HepG2 (cell line): ENCODE results near the gene MRPL50. TPM values are rescaled to one million over a fixed set of nuclear protein-coding genes. Genes with fewer than 3 reads are reported as not detected.

Source experiments
- BCL3 ChIP-seq: sonication (generic); formaldehyde crosslinking; IDR thresholded peaks from 2 replicates; pipeline ENCODE4 v1.5.1; 2020; ENCODE audit warnings: mild to moderate bottlenecking, missing genetic modification reagents, moderate library complexity
- DMTF1 ChIP-seq: sonication (generic); formaldehyde crosslinking; IDR thresholded peaks from 2 replicates; pipeline ENCODE4 v1.4.0; 2020; ENCODE audit warnings: mild to moderate bottlenecking, missing genetic modification reagents
- GATA4 ChIP-seq: sonication (generic); IDR thresholded peaks from 2 replicates; pipeline ENCODE4 v1.6.1; 2016; ENCODE audit warnings: antibody characterized with exemption, low read depth, borderline replicate concordance
- MBD4 ChIP-seq: IDR thresholded peaks from 2 replicates; pipeline ENCODE4 v1.6.1; 2012; ENCODE audit warnings: low read length, inconsistent platforms, borderline replicate concordance
- MEIS1 ChIP-seq: sonication (generic); formaldehyde crosslinking; IDR thresholded peaks from 2 replicates; pipeline ENCODE4 v1.9.0; 2021; ENCODE audit warnings: mild to moderate bottlenecking, missing genetic modification reagents, moderate library complexity, borderline replicate concordance
- MYNN ChIP-seq: sonication (generic); formaldehyde crosslinking; IDR thresholded peaks from 2 replicates; pipeline ENCODE4 v1.4.0; 2020; ENCODE audit warnings: mild to moderate bottlenecking, low read depth, missing genetic modification reagents
- NKX3-1 ChIP-seq: sonication (generic); formaldehyde crosslinking; IDR thresholded peaks from 2 replicates; pipeline ENCODE4 v1.5.0; 2020; ENCODE audit warnings: missing genetic modification reagents
- PAF1 ChIP-seq: IDR thresholded peaks from 2 replicates; pipeline ENCODE4 v1.6.1; 2016; ENCODE audit warnings: missing genetic modification reagents, missing compliant biosample characterization
- PRDM4 ChIP-seq: sonication (generic); formaldehyde crosslinking; IDR thresholded peaks from 2 replicates; pipeline ENCODE4 v1.9.0; 2021; ENCODE audit warnings: missing genetic modification reagents, borderline replicate concordance
- RORA ChIP-seq: sonication (generic); formaldehyde crosslinking; IDR thresholded peaks from 2 replicates; pipeline ENCODE4 v1.5.0; 2020; ENCODE audit warnings: mild to moderate bottlenecking, missing genetic modification reagents, moderate library complexity
- SOX5 ChIP-seq: IDR thresholded peaks from 2 replicates; pipeline ENCODE4 v1.6.1; 2016; ENCODE audit warnings: borderline replicate concordance
- TFDP2 ChIP-seq: sonication (generic); formaldehyde crosslinking; IDR thresholded peaks from 2 replicates; pipeline ENCODE4 v1.4.0; 2020; ENCODE audit warnings: missing genetic modification reagents
- WIZ ChIP-seq: sonication (generic); formaldehyde crosslinking; IDR thresholded peaks from 2 replicates; pipeline ENCODE4 v1.5.1; 2020; ENCODE audit warnings: mild to moderate bottlenecking, missing genetic modification reagents
- ZFP1 ChIP-seq: IDR thresholded peaks from 2 replicates; pipeline ENCODE4 v1.6.1; 2016
- ZNF18 ChIP-seq: sonication (generic); formaldehyde crosslinking; IDR thresholded peaks from 2 replicates; pipeline ENCODE4 v1.8.0; 2022; ENCODE audit warnings: mild to moderate bottlenecking, missing genetic modification reagents; ENCODE audit not compliant: insufficient replicate concordance
- ZNF264 ChIP-seq: sonication (generic); formaldehyde crosslinking; IDR thresholded peaks from 2 replicates; pipeline ENCODE4 v1.4.0; 2020; ENCODE audit warnings: missing genetic modification reagents
- ZNF430 ChIP-seq: sonication (generic); formaldehyde crosslinking; IDR thresholded peaks from 2 replicates; pipeline ENCODE4 v1.9.0; 2021; ENCODE audit warnings: mild to moderate bottlenecking, missing genetic modification reagents
- ZNF460 ChIP-seq: sonication (generic); formaldehyde crosslinking; IDR thresholded peaks from 2 replicates; pipeline ENCODE4 v1.5.1; 2020; ENCODE audit warnings: missing genetic modification reagents, mild to moderate bottlenecking, borderline replicate concordance
- ZNF567 ChIP-seq: sonication (generic); formaldehyde crosslinking; IDR thresholded peaks from 2 replicates; pipeline ENCODE4 v1.8.1; 2023; ENCODE audit warnings: mild to moderate bottlenecking, missing genetic modification reagents, borderline replicate concordance
- ZNF781 ChIP-seq: sonication (generic); formaldehyde crosslinking; IDR thresholded peaks from 2 replicates; pipeline ENCODE4 v1.5.1; 2020; ENCODE audit warnings: borderline replicate concordance, mild to moderate bottlenecking, missing genetic modification reagents; ENCODE audit errors: not compliant biosample characterization
- ZNF883 ChIP-seq: sonication (generic); formaldehyde crosslinking; IDR thresholded peaks from 2 replicates; pipeline ENCODE4 v1.5.1; 2020; ENCODE audit warnings: mild to moderate bottlenecking, missing genetic modification reagents; ENCODE audit errors: not compliant biosample characterization
- polyA plus RNA-seq, 8 experiments: library from polyadenylated mRNA; depleted of rRNA in 3 of 8; stranded (reverse) in 7 of 8; unstranded in 1 of 8; fragments of >200 nt; fragmentation: Illumina TruSeq in 4 of 8; extraction: Trizol in 4 of 8; gene quantifications; 2 replicates each; pipeline versions ENCODE4 v1.2.1 to v1.2.3, GENCODE V29; 2011 to 2016; ENCODE audit warnings: low read depth in 4 of 8, missing spikeins in 1 of 8, mixed read lengths in 1 of 8; ENCODE audit not compliant: insufficient read depth in 1 of 8
- total RNA-seq, 5 experiments: library from RNA; depleted of rRNA; stranded (reverse); fragments of >200 nt; fragmentation: Illumina TruSeq; extraction: Trizol; gene quantifications; 2 replicates each; pipeline ENCODE4 v1.2.3, GENCODE V29; 2016; ENCODE audit warnings: low read depth in 1 of 5

Gene MRPL50
- total and polyA plus RNA-seq, 2 of the 13 experiments (the other 11 are each of a cell fraction or from before 2014, with no cell fraction given) = 37.1 to 70.0 TPM

- TF ChIP-seq BCL3 (CRISPR knock-in tag) (peak; percentile 6; the same call in 1 of the 2 replicates), RORA (no peak), WIZ (no peak), ZFP1 (CRISPR knock-in tag) (no peak), MEIS1 (CRISPR knock-in tag) (no peak), PRDM4 (no peak), SOX5 (CRISPR knock-in tag) (peak; percentile 94), TFDP2 (CRISPR knock-in tag) (peak; percentile 41; the same call in 1 of the 2 replicates), ZNF883 (CRISPR knock-in tag) (no peak), MBD4 (peak; percentile 62; the same call in 1 of the 2 replicates), DMTF1 (no peak), ZNF567 (CRISPR knock-in tag) (no peak; the same call in 1 of the 2 replicates), GATA4 (peak; percentile 70; the same call in 1 of the 2 replicates), MYNN (CRISPR knock-in tag) (no peak), NKX3-1 (no peak), ZNF460 (CRISPR knock-in tag) (no peak), PAF1 (CRISPR knock-in tag) (no peak), ZNF18 (CRISPR knock-in tag) (peak; percentile 0), ZNF264 (peak; percentile 80; the same call in 1 of the 2 replicates), ZNF781 (no peak), ZNF430 (CRISPR knock-in tag) (no peak)
These were observed 44.2 kb downstream of the MRPL50 start (continued) for GRCh38 chr9:101354143-101354764.
